ENCODE data around the gene BCL10.
A peak's percentile ranks its signal among the peaks of the same experiment; 100 is the strongest.

DNA sequence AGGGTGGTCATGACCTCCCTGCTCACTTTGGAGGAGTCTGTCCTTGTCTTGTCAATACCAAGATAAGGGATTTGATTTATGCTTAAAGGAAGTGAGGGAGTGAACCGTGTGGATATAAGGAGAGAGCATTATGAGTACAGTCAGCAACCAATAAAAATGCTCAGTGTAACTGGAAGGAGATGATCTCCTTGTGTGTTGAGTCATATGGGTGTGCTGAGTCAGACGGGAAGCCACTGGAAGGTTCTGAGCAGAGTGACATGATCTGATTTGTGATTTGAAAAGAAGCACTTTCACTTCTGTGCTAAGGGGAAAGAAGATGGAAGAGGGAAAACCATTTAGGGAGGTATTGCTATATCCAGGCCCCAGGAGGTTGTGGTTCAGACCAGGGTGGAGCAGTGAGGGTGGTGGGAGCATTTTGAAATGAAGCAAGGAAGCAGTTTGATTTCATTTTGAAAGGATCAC lies 2.5 kb upstream of the BCL10 start:
- TF ChIP-seq, protein P1, sequence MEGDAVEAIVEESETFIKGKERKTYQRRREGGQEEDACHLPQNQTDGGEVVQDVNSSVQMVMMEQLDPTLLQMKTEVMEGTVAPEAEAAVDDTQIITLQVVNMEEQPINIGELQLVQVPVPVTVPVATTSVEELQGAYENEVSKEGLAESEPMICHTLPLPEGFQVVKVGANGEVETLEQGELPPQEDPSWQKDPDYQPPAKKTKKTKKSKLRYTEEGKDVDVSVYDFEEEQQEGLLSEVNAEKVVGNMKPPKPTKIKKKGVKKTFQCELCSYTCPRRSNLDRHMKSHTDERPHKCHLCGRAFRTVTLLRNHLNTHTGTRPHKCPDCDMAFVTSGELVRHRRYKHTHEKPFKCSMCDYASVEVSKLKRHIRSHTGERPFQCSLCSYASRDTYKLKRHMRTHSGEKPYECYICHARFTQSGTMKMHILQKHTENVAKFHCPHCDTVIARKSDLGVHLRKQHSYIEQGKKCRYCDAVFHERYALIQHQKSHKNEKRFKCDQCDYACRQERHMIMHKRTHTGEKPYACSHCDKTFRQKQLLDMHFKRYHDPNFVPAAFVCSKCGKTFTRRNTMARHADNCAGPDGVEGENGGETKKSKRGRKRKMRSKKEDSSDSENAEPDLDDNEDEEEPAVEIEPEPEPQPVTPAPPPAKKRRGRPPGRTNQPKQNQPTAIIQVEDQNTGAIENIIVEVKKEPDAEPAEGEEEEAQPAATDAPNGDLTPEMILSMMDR (IDR thresholded peaks at IDR 0.05), result no peak
- peak; percentile 24 to 54 for TF ChIP-seq POLR2A (IDR thresholded peaks at IDR 0.05)
